Measurements from ENCODE around the gene MBNL2. TPM values are rescaled to one million over a fixed set of nuclear protein-coding genes. Genes with fewer than 3 reads are reported as not detected.

MBNL2 gene
- total and polyA plus RNA-seq, 2 of the 13 experiments (the other 11 are each of a cell fraction or from before 2014, with no cell fraction given) = 30.8 to 59.0 TPM

DNA sequence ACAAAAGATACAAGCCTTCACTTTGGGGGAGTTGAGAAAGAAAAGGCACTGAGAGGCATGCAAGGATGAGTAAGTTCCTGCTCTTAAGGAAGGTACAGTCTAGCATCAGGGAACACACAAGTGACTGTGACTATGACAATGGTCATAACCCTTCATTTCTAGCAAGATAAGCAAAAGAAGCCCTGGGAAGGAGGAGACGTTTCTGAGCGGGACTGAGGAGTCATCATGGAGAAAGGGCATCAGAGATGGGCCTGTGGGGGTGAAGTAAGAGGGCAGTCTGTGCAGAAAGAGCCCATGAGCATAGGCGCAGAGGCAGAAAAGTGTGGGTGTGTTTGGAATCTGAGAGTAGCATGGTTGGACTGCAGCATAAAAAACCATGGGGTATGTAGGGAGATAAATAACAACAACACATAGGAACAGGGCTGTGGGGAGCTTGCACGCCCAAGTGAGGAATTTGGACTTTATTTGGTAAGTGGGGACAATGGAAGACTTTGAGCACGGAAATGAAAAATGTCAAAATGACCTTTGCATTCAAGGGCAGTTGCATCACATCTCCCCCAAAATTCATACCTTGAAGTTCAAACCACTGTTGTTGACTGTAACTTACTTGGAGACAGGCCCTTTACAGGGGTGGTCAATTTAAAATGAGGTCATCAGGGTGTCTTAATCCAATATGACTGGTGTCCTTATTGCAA is 86.7 kb downstream of the MBNL2 start (continued):
- TF ChIP-seq ZBTB39 (CRISPR knock-in tag; IDR thresholded peaks at IDR 0.05) (no peak; the same call in 1 of the 2 replicates), ZNF883 (CRISPR knock-in tag; IDR thresholded peaks at IDR 0.05; ENCODE audit: not compliant biosample characterization) (no peak), EP300 (IDR thresholded peaks at IDR 0.05; ENCODE audit: low read depth in 2 of 2, low read length in 2 of 2) (peak in 1 of 2 experiments; percentile 64; a peak in 2 of 4 replicates), EP300 (CRISPR knock-in tag; IDR thresholded peaks at IDR 0.05; ENCODE audit: borderline replicate concordance) (no peak), ZNF879 (CRISPR knock-in tag; IDR thresholded peaks at IDR 0.05) (no peak), NCOA1 (CRISPR knock-in tag; IDR thresholded peaks at IDR 0.05) (peak; percentile 56; the same call in 1 of the 2 replicates), LBX2 (CRISPR knock-in tag; IDR thresholded peaks at IDR 0.05; ENCODE audit: borderline replicate concordance) (no peak), TEF (CRISPR knock-in tag; IDR thresholded peaks at IDR 0.05) (no peak), HNF4A (CRISPR knock-in tag; IDR thresholded peaks at IDR 0.05) (peak; percentile 83), ZSCAN5A (CRISPR knock-in tag; IDR thresholded peaks at IDR 0.05; ENCODE audit: borderline replicate concordance) (peak; percentile 65; the same call in 1 of the 2 replicates), ZNF709 (CRISPR knock-in tag; IDR thresholded peaks at IDR 0.05) (no peak), CCDC6 (CRISPR knock-in tag; IDR thresholded peaks at IDR 0.05) (no peak), ZNF616 (CRISPR knock-in tag; IDR thresholded peaks at IDR 0.05; ENCODE audit: low read depth) (no peak), CBX5 (CRISPR knock-in tag; IDR thresholded peaks at IDR 0.05; ENCODE audit: borderline replicate concordance) (no peak), NR1H2 (CRISPR knock-in tag; IDR thresholded peaks at IDR 0.05; ENCODE audit: borderline replicate concordance, low read depth) (no peak), SALL1 (CRISPR knock-in tag; IDR thresholded peaks at IDR 0.05) (peak; percentile 24; the same call in 1 of the 2 replicates), GABPA (IDR thresholded peaks at IDR 0.05; ENCODE audit: low read depth, low read length) (no peak), GABPA (CRISPR knock-in tag; IDR thresholded peaks at IDR 0.05; ENCODE audit: low read depth) (no peak), ZFY (CRISPR knock-in tag; IDR thresholded peaks at IDR 0.05) (no peak), SNRNP70 (IDR thresholded peaks at IDR 0.05; ENCODE audit: low read depth, low read length) (no peak), FOXP1 (IDR thresholded peaks at IDR 0.05) (no peak), FOXP1 (CRISPR knock-in tag; IDR thresholded peaks at IDR 0.05) (peak; percentile 18; the same call in 1 of the 2 replicates)
- TF ChIP-seq, protein P1, sequence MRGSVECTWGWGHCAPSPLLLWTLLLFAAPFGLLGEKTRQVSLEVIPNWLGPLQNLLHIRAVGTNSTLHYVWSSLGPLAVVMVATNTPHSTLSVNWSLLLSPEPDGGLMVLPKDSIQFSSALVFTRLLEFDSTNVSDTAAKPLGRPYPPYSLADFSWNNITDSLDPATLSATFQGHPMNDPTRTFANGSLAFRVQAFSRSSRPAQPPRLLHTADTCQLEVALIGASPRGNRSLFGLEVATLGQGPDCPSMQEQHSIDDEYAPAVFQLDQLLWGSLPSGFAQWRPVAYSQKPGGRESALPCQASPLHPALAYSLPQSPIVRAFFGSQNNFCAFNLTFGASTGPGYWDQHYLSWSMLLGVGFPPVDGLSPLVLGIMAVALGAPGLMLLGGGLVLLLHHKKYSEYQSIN (CRISPR knock-in tag; IDR thresholded peaks at IDR 0.05; ENCODE audit: borderline replicate concordance) = no peak
